ENCODE data around the gene LMO1.
A peak's percentile ranks its signal among the peaks of the same experiment; 100 is the strongest.

The LMO1 gene

GRCh38 chr11:8263769-8264410, at the start of gene LMO1:
LMO1 (minus strand) TSS chr11:8263878; CDS start chr11:8263362, 516 bp downstream.
- DNase-seq (ENCODE audit: low spot score) = peak; percentile 89

DNA sequence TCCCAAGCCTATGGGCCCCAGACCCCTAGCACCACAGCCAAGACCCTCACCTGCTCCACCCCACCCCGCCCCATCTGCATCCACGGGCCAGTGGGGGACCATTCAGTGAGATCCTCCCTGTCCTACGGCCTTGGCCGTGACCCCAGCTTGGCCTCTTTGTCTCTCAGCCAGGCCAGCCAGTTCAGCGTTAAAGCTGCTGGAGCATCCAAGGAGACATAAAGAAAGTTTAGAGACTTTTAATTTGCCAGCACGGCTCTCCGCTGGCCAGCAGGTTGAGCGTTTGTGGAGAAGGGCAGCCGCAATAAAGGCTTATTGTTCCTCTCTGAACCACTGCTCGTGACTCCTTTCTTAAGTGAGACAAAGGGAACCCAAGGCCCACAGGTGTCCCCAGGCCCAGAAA, 49.3 kb upstream of the LMO1 start:
- no peak for DNase-seq (ENCODE audit: low spot score)

- no peak for DNase-seq (ENCODE audit: low spot score)
Measured at GRCh38 chr11:8311366-8311765, 47.7 kb upstream of the LMO1 start.

- no peak for DNase-seq (ENCODE audit: low spot score)
Measured at GRCh38 chr11:8310743-8311298, 47.1 kb upstream of the LMO1 start.

- DNase-seq (ENCODE audit: low spot score) = no peak
Measured at GRCh38 chr11:8309862-8310261, 46.2 kb upstream of the LMO1 start.

- DNase-seq (ENCODE audit: low spot score) = no peak
Measured at GRCh38 chr11:8309311-8309710, 45.6 kb upstream of the LMO1 start.

DNA sequence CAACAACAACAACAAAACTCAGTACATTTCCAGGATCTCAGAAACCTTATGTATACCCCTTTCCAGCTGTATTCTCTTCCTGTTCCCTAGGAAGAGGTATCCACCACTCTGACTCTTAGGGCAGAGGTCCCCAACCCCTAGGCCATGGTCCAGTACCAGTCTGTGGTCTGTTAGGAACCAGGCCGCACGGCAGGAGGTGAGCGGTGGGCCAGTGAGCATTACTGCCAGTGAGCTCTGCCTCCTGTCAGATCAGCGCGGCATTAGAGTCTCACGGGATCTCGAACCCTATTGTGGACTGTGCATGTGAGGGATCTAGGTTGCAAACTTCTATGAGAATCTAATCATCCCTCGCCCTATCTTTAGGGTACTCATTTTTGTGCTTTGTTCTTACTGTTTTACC, 43.9 kb upstream of the LMO1 start:
- no peak for DNase-seq (ENCODE audit: low spot score)

GRCh38 chr11:8301622-8302021, 37.9 kb upstream of the LMO1 start:
- DNase-seq (ENCODE audit: low spot score) = no peak

DNA sequence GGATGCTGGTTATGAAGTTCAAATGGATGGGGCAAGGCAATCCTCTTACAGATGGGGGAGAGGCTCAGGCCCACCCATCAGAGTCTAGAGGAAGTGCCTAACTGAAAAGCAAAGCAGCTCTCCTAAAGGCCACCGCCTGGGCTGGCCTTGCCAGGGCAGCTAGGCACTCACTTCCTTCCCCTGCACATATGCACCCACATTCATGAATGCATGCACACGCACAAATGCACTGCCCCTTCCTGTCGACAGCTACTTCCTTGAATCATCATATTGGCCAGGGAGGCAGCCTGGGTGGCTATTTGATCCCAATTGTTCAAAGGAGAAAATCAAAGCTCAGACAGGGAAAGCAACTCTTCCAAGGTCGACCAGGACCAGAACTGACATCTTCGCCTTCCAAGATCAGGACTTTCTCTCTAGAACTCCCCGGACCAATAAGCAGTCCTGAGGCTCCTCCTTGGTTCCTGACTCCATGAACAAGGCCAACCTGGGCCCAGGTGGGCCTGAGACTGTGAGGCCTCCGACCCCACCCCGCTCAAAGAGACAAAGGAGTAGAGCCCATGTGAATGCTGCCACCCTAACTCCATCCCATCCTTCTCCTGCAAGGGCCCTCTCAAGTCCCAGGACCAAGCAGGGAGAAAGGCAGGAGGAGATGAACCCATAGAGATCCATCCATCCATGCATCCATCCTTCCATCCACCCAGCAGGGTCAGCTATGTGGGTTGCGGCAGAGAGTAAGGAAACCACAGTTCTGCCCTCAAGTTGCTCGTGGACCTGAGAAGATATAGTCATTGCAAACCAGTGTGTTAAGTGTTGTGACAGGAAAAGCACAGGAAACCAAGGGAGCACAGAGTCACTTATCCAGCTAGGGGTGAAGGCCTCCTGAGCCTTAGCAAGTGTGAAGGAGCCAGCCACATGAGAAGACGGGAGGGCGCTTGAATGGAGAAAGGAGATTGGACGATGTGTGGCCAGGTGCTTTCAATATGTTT, 35.4 kb upstream of the LMO1 start:
- DNase-seq (ENCODE audit: low spot score) = no peak

DNA sequence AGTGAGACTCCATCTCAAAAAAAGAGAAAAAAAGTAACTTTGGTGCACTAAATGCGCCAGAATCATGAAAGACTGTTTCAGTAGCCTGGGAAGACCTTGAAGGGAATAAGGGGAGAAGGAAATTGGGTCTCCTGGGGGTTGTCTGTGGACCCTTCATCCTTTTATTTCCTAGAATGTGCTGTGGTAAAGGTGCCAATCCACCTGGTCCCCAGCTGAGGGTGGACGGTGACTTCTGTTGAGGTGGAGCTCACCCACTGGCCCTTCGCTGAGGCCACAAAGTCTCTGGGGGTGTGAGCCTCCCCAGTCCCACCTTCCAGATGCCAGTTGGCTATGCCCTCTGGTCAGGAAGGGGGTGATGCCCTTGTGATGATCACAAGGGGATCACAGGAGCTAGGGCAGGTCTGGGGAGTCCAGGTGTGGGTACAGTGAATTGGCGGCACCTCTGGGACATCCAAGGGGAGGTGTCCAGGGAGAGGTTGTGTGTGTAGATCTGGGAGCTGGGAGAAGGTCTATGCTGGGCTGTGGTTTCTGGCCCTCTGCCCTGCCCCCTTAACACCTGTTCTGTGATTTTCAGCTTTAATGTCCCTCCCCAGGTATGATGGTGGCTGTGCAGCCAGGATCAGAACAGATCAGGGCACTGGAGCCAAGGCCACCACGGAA, 34.2 kb upstream of the LMO1 start:
- no peak for DNase-seq (ENCODE audit: low spot score)

- DNase-seq (ENCODE audit: low spot score) = no peak
Measured at GRCh38 chr11:8296872-8297271, 33.2 kb upstream of the LMO1 start.

DNA sequence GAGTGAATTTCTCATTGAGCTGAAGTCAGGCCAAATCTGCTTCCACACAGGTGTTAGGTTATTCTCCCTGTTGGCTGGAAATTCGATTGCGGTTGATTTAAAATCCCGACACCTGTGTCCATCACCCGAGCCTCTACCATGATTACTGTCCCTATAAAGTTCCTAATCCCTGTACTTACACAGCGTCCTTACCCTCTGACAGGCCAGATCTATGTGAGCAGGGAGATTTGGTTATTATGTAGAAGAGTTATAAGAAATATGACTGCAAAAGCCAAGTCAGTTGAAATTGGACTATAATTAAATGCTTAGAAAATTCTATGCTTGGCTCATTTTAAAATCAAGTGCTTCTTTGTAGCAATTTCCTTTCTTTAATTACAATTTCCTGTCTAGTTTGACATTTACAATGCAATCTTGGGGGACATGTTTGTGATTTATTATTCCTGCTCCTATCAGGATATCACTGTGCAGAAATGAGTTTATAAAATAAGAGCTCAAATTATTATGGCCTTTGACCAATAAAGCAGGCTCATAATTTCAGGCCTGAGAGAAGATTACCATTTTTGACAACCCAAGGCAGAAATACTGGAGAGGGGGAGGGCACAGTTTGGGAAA, 32.5 kb upstream of the LMO1 start:
- DNase-seq (ENCODE audit: low spot score) = no peak

- DNase-seq (ENCODE audit: low spot score) = no peak
Measured at GRCh38 chr11:8294251-8294935, 30.7 kb upstream of the LMO1 start.

DNA sequence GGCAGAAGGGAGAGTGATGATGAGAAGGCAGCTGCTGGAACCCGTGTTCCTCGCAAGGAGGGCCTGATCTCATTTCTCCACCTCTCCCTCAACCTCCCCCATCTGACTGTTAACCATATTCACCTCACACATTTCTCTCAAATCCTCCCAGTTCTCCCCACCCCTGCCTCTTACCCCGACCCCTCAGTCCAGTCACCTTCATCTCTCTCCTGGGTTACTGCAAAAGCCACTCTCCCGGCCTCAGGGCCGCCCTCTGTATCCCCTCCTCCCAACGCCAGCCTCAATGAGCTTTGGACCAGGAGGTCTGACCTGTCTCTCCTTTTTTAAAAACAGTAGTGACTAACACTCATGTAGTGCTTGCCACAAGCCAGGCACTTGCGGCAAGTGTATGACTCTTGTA, 29.5 kb upstream of the LMO1 start:
- DNase-seq (ENCODE audit: low spot score) = no peak

DNA sequence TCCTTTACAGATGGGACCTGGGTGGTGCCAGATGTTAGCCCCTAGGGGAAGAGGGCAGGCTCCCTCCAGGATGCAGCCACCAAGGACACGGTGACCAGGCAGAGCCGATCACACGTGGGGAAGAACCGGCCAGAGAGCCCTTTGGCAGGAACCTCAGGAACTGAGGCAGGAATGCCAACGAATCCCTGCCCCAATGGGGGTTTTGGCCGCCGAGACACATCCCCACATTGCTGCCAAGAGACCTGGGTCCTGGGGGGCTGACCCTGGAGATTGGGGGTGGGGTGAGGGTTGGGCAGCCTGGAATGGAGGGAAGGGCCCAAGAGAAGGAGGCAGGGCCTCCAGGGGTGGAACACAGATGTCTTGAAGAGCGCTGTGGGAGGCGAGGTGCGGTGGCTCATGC, 28.7 kb upstream of the LMO1 start:
- DNase-seq (ENCODE audit: low spot score) = no peak

DNA sequence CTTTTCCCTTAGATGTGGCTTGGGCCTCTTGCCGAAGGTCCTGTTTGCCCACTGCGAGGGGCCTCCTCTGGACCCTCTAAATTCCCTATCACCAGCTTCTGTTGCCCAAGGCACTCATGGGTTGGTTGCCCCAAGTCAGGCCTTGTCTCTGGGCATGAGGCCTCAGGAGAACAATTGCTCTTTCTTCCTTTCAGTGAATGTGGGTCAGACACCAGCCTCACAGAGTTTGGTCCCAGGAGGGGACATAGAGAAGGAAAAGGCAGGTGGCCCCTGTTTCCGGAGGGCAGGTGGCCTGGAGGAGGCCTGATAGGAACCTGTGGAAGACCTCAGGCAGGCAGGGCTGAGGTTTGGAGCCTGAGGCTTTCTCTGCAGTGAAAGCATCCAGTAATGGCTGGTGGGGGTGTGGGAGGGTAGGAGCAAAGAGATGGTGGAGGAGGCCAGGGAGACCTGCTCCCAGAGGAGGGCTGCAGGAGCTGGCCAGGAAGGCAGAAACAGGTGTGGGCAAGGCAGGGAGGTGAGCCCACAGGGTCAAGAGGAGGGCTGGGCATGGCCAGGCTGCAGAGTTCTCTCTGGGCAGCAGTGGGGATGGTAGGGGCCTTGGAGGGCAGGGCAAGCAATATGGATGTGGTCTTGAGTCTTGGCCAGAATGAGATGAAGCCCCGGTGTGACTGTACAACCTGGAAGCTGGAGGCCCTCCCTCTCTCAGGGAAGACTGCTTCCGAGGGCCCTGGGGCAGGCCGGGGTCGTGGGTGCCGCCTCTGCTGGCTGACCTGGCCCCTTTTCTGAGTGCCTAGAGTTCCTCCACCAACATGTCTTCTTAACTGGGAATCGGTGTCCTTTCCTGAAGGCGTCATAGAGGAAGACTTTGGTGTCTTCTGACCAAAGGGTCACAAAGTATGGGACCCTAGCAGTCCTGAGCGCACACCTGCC, 28.0 kb upstream of the LMO1 start:
- DNase-seq (ENCODE audit: low spot score) = no peak

DNA sequence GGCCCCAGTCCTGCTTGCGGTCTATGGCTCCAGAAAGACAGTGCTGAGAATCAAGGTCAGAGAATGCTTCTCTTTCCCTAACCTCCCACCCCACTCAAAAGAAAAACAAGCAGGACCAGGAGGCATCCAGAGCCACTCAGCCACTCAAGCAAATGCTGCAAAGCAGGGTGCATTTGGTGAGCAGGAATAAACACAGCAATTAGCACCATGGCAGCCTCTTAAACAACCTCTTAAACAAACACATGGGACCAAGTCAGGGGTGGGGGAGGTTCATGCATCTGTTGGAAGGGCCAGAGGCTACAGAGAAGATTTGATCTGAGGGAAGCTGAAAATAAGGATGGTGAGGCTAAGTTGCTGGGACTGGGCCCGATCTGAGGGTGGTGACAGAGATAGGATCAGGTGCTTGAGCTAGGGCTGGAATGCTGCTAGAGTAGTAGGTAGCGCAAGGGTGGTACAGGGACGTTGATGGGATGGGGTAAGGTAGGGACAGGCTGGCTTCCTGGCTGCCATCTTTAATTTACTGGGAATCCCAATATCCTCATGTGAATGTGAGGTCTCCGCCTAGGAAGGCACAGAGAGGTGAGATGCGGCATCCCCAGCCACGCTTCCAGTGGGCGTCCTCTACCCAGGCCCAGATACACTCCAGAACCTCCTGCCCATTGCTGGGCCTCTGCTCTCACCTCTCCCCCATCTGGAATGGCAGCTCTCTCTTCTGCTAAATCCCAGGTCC, 26.6 kb upstream of the LMO1 start:
- DNase-seq (ENCODE audit: low spot score) = no peak

- DNase-seq (ENCODE audit: low spot score) = no peak
Measured at GRCh38 chr11:8289492-8289918, 25.8 kb upstream of the LMO1 start.

DNA sequence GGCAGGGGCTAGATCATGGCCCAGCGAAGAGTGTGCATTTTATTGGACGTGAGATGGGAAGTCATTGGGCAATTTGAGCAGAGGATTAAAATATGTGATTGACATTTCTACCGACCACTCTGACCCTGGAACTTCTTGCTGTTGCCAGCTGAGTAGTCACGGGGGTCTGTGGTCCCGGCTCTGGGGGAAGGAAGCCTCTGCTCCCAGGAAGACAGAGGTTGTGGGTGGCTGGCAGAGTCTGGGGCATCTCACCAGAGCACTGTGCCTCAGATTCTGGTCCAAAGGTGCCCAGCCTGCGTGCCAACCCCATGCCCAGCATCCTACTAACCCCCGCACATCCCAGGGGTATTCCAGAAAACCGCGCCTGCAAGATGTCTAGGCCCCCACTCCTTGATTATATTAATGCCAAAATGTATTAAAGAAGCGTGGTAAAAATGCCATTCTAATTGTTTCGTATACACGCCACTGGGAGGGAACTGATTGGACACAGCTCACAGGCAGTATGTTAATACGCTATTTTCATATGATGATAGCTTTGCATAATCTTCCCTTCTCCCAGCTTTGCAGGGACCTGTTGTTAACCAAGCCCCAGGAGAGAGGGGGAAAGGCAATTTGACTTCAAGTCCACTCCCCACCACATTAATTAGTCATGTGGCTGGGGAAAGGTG, 25.3 kb upstream of the LMO1 start:
- DNase-seq (ENCODE audit: low spot score) = no peak
